NT2/D1 (cell line): ENCODE measurements around the gene HMX1.

ENCODE experiments used
- SUZ12 ChIP-seq: IDR thresholded peaks from 2 replicates; pipeline ENCODE4 v1.6.1; 2011; ENCODE audit not compliant: insufficient read length, insufficient read depth; ENCODE audit errors: extremely low read depth
- YY1 ChIP-seq: IDR thresholded peaks from 2 replicates; pipeline ENCODE4 v1.6.1; 2011; ENCODE audit not compliant: insufficient read length, insufficient read depth

DNA sequence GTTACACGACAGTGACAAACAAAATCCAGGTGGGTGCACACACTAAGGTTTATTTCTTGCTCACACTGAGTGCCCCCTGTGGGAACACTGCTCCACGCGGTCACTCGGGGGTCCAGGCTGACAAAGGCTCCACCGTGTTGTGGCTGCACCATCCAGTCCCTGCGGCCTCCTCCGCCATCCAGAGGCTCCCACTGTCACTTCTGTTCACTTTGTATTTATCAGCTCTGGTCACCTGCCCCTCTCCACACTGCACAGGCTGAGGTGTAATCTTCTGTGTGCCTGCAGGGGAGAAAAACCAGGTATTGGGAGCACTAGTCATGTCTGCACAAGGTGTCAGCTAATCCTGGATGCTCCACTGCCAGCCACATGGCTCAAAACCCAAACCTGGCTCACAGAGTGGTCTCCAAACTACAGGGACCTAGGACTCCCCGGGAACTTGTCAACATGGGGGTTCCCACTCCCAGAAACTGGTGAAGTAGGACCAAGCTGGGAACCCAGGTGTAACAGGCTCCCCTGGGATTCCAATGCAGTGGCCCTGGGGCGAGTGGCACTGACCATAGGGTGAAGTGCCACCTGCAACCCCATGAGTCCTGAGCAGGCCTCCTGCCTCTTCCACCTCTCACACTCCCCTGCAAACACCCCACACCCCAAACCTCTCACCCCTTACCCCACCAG lies 25.5 kb downstream of the HMX1 start:
- TF ChIP-seq SUZ12 (no peak), YY1 (no peak)
